ENCODE results near the gene KIF18A. TPM values are rescaled to one million over a fixed set of nuclear protein-coding genes. Genes with fewer than 3 reads are reported as not detected.

Gene KIF18A
- polyA plus RNA-seq, 1 donor, result 3.2 TPM

DNA sequence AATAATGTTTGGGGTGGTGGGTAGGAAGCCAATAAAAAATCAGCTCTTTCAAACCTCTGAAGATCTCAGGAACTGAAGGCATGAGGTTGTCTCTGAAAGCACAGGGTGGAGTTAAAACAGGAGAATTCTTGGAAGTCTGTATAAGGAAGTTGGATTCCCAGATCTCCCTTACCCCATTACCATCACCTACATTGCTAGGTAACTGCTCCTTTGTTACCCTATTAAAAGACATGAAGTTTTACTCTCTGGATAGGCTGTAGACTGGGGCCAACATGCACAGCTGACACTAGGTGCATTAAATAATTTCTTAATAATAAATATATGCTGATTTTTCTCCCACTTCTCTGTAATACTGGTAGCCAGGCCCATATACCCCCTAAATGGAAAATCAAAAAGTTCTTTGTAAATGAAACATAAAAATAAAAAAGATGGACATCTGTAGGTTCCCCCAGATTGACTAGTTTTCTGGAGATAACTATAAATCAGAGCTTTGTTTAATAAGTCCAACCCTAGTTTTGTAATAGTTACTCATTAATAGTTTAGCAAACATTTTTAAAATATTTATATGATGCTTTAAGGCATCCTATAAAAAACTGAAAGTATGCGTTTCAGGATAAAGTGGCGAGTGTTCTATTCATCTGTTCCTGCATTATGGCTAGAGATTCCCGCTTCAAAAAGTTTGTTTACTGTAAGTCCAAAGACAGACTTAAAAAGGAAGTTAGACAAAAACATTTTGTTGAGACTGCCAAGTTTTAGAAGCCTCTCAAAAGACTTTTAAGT, 63.8 kb downstream of the KIF18A start:
- DNase-seq, result no peak

DNA sequence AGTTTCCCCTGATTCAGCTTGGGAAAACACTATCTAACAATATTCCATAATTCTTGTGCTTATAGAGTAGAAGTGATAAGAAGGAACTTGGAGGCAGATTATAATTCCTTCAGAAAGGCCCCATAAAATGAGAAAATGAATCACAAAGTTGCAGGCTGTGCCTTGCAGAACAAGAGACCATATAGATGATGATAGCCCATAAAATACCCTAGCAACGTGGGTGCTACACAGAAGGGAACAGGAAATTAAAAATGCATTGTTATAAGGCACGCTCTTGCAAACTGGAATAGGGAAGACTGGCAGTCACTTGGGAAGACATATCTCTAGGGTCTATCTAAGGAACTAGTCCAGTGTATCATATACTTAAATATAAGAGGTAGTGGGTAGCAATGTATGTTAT, 67.6 kb downstream of the KIF18A start:
- DNase-seq, result no peak

DNA sequence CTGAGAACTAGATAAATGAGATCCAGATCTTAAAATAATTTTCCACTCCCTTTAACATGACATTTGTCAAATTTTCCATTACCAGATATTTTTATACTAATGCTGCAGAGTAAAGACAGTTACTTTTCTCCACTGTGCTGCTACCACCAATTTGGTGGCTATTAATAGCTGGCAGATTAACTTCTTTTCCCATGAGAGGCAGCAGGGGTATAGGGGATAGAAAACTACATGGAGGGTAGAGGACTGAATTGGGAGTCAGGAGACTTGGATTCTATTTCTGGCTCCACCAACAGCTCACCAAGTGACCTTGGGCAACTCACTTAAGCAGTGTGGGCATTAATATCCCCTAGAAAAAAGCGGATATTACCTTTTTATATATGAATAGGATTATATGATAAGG, 69.2 kb downstream of the KIF18A start:
- no peak for DNase-seq

DNA sequence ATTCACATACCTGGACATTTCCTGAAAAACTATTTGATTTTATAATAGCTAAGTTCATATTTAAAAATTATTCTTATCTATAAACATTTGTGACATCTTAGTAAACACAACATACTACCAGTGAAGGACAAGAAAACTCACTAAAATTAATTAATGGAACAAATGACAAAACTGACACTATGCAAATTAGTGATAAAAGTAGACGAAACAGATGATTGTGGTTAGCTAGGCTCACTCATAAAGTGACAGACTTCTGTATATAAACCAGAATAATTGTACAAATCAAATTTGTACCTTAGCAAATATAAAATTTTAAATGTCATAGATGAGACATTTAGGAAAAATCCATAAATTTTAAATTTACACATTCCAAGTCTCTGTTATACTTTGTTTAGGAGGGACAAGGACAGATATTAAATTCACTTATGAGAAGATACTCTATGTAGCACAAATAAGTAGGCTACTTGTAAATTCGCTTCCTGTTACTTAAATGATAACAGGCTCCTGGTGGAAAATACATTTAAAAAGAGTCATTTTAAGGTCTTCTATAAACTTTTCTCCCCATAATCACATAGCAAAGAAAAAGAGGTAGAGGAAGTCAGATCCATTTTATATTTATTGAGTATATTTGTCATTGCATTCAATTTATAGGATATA, 81.2 kb downstream of the KIF18A start:
- DNase-seq, result no peak

DNA sequence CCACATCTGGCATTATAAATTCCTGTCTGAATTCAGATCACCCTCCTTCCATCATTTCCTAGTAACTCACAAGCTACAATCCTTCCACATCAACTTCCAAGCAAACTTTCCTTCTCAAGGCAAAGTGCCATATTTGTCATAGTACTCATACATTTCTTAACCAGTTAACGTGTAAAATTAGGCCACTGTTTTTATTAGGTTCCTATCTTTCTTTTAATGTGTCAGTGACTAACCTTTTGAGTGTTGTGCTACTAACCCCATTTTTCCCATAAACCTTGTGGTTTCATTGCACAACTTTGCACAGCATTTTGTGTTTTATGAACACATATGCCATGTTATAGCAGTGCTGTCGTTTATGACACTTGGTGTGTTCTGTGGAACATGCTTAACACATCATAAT, 90.1 kb downstream of the KIF18A start:
- no peak for DNase-seq

DNA sequence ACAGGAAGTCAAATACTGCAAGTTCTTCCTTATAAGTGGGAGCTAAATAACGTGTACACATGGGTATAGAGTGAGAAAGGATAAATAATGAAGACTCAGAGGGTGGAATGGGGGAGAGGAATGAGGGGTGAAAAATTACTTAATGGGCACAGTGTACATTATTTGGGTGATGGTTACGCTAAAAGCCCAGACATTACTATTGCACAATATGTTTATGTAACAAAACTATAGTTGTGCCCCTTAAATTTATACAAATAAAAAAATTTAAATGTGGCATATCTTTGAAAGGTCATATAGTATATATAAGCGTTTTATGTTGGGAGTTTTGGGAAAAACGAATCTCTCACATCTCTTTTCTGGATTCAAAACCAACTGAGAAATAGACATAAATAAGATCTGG, 96.1 kb downstream of the KIF18A start:
- no peak for DNase-seq

DNA sequence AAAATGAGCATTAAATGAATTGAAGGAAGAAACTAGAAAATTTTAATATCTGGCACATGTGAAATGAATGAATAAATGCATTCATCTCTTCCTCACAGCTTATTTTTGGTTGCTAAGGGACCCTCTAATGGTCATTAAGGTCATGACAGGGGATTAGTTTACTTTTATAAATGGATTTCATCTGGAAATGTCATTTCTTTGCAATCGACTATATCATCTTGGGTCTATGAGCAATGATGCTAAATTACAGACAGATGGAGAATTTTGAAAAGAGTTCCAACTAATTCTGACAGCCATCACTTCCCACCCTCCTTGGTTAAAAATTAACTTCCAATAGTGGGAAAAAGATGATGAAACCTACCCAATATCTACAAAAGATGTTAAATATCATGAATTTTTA, 98.0 kb downstream of the KIF18A start:
- DNase-seq, result peak; percentile 17

DNA sequence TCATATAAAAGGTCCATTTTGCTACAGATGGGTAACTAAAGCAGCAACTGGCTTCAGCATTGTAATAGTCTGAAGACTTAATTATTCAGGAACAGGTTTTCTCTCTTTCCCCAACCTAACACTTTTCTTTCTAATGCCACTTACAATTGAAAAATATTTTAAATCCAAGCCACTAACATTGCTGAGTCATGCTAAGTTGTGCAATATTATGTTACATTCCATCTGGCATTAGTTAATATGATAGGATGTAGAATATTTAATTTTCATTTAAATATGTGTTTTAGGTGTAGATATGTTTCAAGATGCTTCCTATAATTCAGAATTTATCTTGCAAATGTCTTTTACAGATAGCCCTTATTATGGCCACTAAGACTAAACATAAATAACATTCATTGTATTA, 98.6 kb downstream of the KIF18A start:
- DNase-seq, result no peak

DNA sequence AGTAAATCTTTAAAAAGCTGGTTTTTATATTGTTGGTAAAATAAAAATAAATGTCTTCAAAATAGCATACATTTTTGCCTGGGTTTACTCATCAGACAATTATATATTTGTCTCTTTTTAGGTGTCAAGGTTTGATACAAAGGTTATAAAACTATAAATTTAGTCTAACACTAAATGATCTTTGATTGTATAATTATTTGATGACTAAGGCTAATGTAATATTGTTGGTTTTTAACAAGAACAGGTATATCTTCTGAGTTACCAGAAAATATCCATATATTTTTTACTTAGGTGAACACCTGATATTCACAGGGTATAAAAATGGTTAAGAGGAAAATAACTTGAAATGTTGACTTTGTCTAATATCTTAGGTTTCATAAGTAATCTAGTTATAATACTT, 104.3 kb downstream of the KIF18A start:
- DNase-seq, result no peak

DNA sequence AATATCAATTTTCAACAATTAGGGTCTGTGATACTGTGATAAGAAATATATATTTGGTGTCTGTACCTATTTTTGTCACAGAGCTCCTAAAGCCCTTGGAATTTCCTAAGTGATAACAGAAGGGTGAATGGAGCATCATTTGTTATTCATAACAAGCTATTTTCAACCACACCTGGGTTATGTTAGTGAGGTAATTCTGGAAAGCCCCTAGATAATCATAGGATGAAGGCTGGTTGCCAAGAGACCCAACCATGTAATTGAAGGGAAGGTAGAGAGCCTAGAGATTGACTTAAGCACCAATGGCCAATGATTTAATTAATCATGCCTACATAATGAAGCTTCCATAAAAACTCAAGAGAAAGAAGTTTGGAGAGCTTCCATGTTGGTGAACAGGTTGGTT, 109.4 kb downstream of the KIF18A start:
- DNase-seq, result no peak

DNA sequence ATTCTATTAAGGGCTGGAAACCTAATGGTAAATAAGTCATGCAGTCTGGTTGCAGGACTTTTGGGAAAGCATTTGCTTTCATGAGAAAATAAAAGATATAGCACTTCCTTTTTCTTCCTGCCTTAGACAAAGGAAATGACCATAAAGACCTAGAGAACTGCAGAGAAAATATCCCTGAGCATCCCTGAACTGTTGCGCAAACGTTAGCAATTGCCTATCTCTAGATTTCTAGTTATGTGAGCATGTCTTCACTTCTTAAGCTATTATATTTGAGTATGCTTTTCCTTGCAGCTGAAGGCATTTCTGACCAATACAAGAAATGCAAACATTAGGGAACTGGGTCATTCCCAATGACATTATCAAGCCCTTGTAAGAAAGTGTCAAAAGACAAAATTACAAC, 110.6 kb downstream of the KIF18A start:
- no peak for DNase-seq

DNA sequence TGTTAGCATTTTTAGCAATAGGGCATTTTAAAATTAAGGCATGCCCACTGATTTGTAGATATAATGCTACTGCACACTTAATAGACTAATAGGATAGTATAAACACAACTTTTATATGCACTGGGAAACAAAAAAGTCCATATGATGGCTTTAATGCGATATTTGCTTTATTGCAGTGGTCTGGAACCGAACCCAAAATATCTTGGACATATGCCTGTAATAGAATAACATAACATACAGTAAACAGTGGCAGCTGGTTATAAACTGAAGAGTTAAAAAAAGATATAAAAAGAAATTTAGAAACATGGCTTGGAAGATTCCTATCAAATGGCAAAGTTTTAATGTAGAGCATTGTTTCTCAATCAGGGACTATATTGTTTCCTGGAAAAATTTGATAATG, 111.9 kb downstream of the KIF18A start:
- DNase-seq, result no peak

DNA sequence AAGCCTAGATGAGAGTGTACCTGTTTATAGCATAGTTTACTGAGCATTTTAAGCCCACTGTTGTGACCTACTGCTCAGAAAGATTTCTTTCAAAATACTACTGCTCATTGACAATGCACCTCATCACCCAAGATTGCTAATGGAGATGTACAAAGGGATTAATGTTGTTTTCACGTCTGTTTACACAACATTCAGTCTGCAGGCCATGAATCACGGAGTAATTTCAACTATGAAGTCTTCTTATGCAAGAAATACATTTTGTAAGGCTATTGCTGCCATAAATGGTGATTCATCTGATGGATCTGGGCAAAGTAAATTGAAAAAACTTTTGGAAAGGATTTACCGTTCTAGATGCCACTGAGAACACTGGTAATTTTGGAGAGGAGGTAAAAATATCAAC, 112.9 kb downstream of the KIF18A start:
- no peak for DNase-seq

DNA sequence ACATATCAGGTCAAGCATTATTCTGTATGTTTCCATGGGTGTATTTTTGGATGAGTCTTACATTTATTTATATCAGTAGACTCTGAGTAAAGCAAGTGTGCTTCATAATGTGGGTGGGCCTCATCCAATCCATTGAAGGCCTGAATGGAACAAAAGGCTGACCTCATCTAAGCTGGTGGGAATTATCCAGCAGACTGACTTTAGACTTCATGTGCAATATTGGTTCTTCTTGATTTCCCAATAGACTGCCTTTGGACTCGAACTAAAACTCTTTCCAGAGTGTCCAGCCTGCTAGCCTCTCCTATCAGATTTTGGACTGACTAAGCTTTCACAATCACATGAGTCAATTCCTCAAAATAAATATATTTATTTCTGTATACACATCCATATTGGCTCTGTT, 116.2 kb downstream of the KIF18A start:
- no peak for DNase-seq

DNA sequence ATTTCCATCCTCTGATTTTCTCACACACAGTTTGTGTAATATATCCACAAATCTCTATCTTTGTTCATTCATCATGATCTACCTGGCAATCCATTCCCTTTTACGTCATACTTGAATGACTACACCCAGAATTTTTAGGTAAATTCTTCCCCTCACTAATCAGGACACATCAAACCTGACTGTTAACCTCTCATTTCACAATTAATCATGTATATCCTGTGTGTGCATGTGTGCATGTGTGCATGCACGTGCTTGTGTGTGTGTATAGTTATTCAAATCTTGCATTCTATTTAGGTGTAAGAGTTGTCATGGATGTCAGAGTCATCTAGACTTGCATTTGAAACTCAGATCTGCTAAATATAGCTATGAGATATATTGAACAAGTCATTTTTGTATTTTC, 130.4 kb downstream of the KIF18A start:
- DNase-seq, result no peak

DNA sequence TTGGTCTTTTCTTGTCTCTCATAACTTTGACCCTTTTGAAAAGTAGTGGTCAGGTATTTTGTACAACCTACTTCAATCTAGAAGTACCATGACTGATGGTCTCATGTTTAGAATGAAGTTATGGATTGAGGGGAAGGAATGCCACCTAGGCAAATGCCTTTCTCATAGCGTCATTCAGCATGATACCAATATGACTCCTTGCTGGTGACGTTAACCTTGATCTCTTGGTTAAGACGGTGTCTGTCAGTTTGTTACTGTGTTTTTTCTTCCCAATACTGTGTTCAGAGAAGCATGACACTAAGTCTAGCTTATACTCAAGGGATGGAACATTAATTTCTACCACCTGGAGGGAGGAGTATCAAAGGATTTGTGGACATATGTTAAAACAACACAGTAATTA, 130.9 kb downstream of the KIF18A start:
- no peak for DNase-seq

DNA sequence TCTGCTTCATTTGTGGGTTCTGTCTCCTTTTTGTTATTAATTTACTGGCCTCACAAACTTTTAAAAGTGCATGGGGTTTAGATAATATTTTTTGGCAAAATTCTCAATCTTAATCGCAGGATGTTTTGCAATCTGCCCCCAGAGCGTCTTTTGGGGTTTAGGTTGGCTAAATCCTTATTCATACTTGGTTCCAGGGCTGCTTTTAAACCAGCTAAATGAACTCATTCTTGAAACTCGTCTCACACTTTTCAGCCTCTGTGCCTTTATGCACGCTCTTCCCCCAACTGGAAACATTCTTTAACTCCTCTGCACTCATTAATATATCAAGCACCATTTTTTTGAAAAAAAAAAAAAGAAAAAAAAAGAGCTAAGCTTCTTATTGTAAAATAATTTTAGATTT, 131.7 kb downstream of the KIF18A start:
- no peak for DNase-seq

DNA sequence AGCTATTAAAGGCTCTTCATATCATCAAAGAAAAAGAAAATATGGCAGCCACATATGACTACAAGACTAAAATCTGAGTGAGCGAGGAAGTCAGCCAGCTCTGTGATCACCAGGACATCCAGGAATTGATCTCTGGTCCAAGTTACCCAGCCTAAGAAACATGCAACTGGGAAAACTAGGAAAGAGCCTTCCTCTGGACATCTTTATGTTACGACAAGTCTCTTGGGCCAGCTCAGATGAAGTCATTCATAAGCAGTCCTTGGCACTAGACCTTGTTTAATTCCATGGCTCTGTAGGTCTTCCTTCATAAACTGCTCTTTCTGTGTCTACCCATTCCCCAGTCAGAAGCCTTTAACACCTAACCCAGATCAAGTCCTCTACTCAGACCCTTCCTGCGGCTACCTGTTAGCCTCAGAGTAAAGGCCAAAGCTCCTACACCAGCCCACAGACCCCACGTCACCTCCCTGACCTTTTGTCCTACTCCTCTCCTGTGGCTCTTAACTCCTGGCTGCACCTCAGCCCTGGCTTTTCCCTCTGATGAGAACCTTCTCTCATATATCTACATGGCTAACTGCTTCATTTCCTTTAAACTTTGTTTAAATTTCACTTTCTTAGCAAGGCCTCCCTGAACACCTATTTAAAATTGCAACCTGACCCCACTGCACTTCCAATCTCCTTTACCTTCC, 134.0 kb downstream of the KIF18A start:
- peak; percentile 7 for DNase-seq

DNA sequence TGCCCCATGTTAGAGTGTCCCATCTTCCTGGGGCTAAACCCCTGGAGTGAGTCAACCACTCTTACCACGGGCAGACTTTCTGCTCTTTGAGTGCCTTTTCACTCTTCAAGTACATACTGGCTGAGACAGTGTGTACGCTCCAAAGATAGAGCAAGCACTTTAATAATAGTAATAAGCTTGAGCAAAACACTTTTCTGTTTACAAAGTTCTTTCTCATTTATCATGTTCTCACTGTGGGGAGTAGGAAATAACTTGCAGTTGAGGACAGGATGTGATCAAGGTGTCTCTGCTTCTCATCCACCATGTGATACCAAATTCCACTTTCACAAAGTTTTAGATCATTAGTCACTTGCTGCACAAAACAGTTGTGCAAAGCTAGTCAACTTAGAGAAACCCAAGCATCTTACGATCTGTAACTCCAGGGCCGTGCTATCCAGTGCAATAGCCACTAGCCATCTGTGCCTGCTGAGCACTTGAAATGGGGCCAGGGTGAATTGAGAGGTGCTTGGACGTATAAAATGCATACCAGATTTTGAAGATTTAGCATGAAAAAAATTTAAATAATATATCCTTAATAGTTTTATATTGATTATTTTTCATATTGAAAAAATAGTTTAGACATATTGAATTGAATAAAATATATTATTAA, 135.3 kb downstream of the KIF18A start:
- no peak for DNase-seq

DNA sequence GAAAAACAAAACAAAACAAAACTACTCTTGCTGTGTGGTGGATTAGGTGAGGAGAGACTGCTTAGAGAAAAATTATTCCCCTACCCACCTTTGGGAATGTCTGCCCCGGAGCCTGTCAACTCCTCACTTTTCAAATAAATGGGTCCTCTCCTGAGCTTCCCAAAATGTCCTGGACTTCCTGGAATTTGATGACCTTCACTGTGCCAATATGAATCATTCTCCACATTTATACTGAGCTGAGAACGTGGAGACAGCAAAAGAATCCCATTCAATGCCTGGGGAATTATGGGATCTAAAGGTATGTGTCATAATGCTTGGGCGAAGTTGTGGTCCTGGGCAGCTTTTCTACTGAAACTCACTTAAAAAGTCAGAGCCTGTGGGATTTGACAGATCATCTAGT, 136.8 kb downstream of the KIF18A start:
- DNase-seq, result no peak

Measured in hindlimb muscle (tissue), 1 donor.